EH (cell line): ENCODE data around the gene PCSK4.
A peak's percentile ranks its signal among the peaks of the same experiment; 100 is the strongest.
"Not testable (repeated sequence)": the region's sequence is repeated elsewhere in the genome, so short reads cannot be mapped to it uniquely, and the experiment has no call there.

ENCODE experiments used
- DNase-seq: peaks from one replicate; pipeline ENCODE4 v3.0.0-alpha.2; 2015; ENCODE audit warnings: low read depth

PCSK4 gene

GRCh38 chr19:1486720-1487575 lies 3.2 kb downstream of the PCSK4 start:
- no peak for DNase-seq

- no peak for DNase-seq
Observed at GRCh38 chr19:1483979-1484428, 6.1 kb downstream of the PCSK4 start.

- no peak for DNase-seq
Observed at GRCh38 chr19:1483131-1483978, 6.8 kb downstream of the PCSK4 start.

- DNase-seq = no peak
Observed at GRCh38 chr19:1482361-1483130, 7.6 kb downstream of the PCSK4 start.

- no peak for DNase-seq
Observed at GRCh38 chr19:1481893-1482360, 8.2 kb downstream of the PCSK4 start.

- no peak for DNase-seq
Observed at GRCh38 chr19:1481224-1481892, 8.8 kb downstream of the PCSK4 start.

GRCh38 chr19:1478934-1479707 lies 11.0 kb downstream of the PCSK4 start, which contains the start of gene C19orf25:
Gene C19orf25, minus strand, starts transcription at chr19:1479215. Its CDS starts 312 bp downstream, at chr19:1478903.
- DNase-seq = peak; percentile 93

GRCh38 chr19:1477056-1477455 lies 13.1 kb downstream of the PCSK4 start:
- DNase-seq = not testable (repeated sequence)

- no peak for DNase-seq
Observed at GRCh38 chr19:1475751-1476437, 14.3 kb downstream of the PCSK4 start.

- DNase-seq = no peak
Observed at GRCh38 chr19:1474765-1475351, 15.3 kb downstream of the PCSK4 start.

- DNase-seq = no peak
Observed at GRCh38 chr19:1474011-1474764, 16.0 kb downstream of the PCSK4 start.

GRCh38 chr19:1473085-1473851 lies 16.9 kb downstream of the PCSK4 start:
- DNase-seq = no peak

GRCh38 chr19:1472231-1473084 lies 17.7 kb downstream of the PCSK4 start:
- DNase-seq = no peak

GRCh38 chr19:1471515-1472160 lies 18.5 kb downstream of the PCSK4 start:
- DNase-seq = no peak

- peak; percentile 35 for DNase-seq
Observed at GRCh38 chr19:1471010-1471514, 19.1 kb downstream of the PCSK4 start.

GRCh38 chr19:1470305-1471009 lies 19.7 kb downstream of the PCSK4 start:
- DNase-seq = peak; percentile 41
